Neural progenitor cell (in vitro differentiated cells): ENCODE data around the gene NF1.

ENCODE experiments used
- EZH2phosphoT487 ChIP-seq: fragments of 200-600 bp; sonication (generic); IDR thresholded peaks from 2 replicates; pipeline ENCODE4 v1.6.1; 2017; ENCODE audit warnings: antibody characterized with exemption
- TF ChIP-seq, protein P1 (sequence below): fragments of 200-600 bp; sonication (generic); IDR thresholded peaks from 2 replicates; pipeline ENCODE4 v1.5.1; 2017; ENCODE audit warnings: antibody characterized with exemption, mild to moderate bottlenecking

DNA sequence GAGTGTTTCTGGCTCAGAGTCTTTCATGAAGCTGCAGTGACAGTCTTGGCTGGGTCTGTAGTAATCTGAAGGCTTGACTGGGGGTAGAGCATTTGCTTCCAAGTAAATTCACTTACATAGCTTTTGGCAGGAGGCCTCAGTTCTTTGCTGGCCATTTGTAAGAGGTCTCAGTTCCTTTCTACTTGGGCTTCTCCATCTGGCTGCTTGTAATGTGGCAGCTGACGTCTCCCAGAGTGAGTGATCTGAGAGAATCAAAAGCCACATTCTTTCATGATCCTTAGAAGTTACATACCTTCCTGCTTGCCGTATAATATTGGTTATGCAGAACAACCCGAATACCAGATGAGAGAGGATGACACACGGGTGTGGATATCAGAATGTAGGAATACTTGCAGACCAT is 39.8 kb downstream of the NF1 start:
- TF ChIP-seq, protein P1, sequence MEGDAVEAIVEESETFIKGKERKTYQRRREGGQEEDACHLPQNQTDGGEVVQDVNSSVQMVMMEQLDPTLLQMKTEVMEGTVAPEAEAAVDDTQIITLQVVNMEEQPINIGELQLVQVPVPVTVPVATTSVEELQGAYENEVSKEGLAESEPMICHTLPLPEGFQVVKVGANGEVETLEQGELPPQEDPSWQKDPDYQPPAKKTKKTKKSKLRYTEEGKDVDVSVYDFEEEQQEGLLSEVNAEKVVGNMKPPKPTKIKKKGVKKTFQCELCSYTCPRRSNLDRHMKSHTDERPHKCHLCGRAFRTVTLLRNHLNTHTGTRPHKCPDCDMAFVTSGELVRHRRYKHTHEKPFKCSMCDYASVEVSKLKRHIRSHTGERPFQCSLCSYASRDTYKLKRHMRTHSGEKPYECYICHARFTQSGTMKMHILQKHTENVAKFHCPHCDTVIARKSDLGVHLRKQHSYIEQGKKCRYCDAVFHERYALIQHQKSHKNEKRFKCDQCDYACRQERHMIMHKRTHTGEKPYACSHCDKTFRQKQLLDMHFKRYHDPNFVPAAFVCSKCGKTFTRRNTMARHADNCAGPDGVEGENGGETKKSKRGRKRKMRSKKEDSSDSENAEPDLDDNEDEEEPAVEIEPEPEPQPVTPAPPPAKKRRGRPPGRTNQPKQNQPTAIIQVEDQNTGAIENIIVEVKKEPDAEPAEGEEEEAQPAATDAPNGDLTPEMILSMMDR, result no peak
- TF ChIP-seq EZH2phosphoT487, result no peak
